ENCODE data around the gene G6PD. TPM values are rescaled to one million over a fixed set of nuclear protein-coding genes. Genes with fewer than 3 reads are reported as not detected.
A peak's percentile ranks its signal among the peaks of the same experiment; 100 is the strongest.

G6PD gene
- total and polyA plus RNA-seq, 8 donors: 6.7 to 17.9 (median 12.4) TPM

GRCh38 chrX:154494715-154495114 lies 51.9 kb downstream of the G6PD start:
- H3K9me3 ChIP-seq: no peaks in the 10 kb centered on the region
- H3K4me3 ChIP-seq: no peak overlapping the region
- H3K27me3 ChIP-seq: no peaks in the 10 kb centered on the region
- H3K4me1 ChIP-seq: no peaks in the 10 kb centered on the region
- no peak for ATAC-seq
- no peak overlapping the region for H3K27ac ChIP-seq
- no peak for TF ChIP-seq CTCF (IDR thresholded peaks at IDR 0.05)
- WGBS, 2 donors: 72 to 79% methylated on average over 3 of the region's 3 CpGs
- no peaks in the 10 kb centered on the region for H3K36me3 ChIP-seq
- intact Hi-C loops (cut with DNase I): no loop called here
- no peak for FAIRE-seq
- DNase-seq: peak in 1 of 6 donors; percentile 2

- Histone ChIP-seq H3K4me3 (peak within 1 kb of the TSS; percentile 33 to 59 (median 56)), H3K4me1 (peaks cover 0 to 5% (median 0%) of the 10 kb centered on the region in 3 donors), H3K36me3 (no peaks in the 10 kb centered on the region), H3K9me3 (no peaks in the 10 kb centered on the region), H3K27ac (peak within 1 kb of the TSS; percentile 84 to 94 (median 88)), H3K27me3 (no peaks in the 10 kb centered on the region)
- DNase-seq: peak; percentile 90 to 96 (median 94)
- ATAC-seq: peak; percentile 82 to 93 (median 86)
- no peak for FAIRE-seq
- WGBS, 2 donors: 1 to 28% methylated on average over 51 to 65 of the region's 71 CpGs
- no peak for TF ChIP-seq CTCF (IDR thresholded peaks at IDR 0.05)
- intact Hi-C loops (cut with DNase I): no loop called here
These were observed 56.1 kb downstream of the G6PD start, which contains the start of gene SLC10A3 for GRCh38 chrX:154490414-154491083. Gene SLC10A3 (minus strand): TSS chrX:154490629. CDS start chrX:154488940, 1,689 bp downstream.

GRCh38 chrX:154490021-154490413 lies 56.6 kb downstream of the G6PD start:
- ATAC-seq (peak in 2 of 4 donors; percentile 12 to 14), FAIRE-seq (no peak), DNase-seq (peak in 3 of 6 donors; percentile 26 to 48 (median 37))
- TF ChIP-seq CTCF (IDR thresholded peaks at IDR 0.05): no peak
- Histone ChIP-seq H3K4me3 (peak overlapping the region; percentile 33 to 59 (median 56)), H3K27ac (peak overlapping the region; percentile 84 to 94 (median 88)), H3K27me3 (no peaks in the 10 kb centered on the region), H3K9me3 (no peaks in the 10 kb centered on the region), H3K36me3 (no peaks in the 10 kb centered on the region), H3K4me1 (peaks cover 0 to 5% (median 0%) of the 10 kb centered on the region in 3 donors)
- intact Hi-C loops (cut with DNase I): no loop called here
- 0 to 52% methylated on average over 11 to 19 of the region's 19 CpGs for WGBS, 2 donors

GRCh38 chrX:154489182-154489581 lies 57.5 kb downstream of the G6PD start:
- 76 to 78% methylated on average over 4 of the region's 4 CpGs for WGBS, 2 donors
- Histone ChIP-seq H3K4me3 (peak overlapping the region in 2 of 4 donors; percentile 56 to 59), H3K27ac (no peak overlapping the region), H3K27me3 (no peaks in the 10 kb centered on the region), H3K36me3 (no peaks in the 10 kb centered on the region), H3K9me3 (no peaks in the 10 kb centered on the region), H3K4me1 (peaks cover 0 to 5% (median 0%) of the 10 kb centered on the region in 3 donors)
- no peak for TF ChIP-seq CTCF (IDR thresholded peaks at IDR 0.05)
- intact Hi-C loops (cut with DNase I): no loop called here
- no peak for DNase-seq
- no peak for FAIRE-seq
- no peak for ATAC-seq

Data from pancreas (tissue), 10 donors.